T47D (cell line): ENCODE results near the gene ARRDC3.
"Not testable (repeated sequence)": the region's sequence is repeated elsewhere in the genome, so short reads cannot be mapped to it uniquely, and the experiment has no call there.

Experiments used
- DNase-seq, 2 experiments: peaks; one replicate each; pipeline versions ENCODE4 v3.0.0 to v3.0.0-alpha.2; 2011 to 2012; ENCODE audit warnings: low read depth in 1 of 2, low spot score in 1 of 2
- JUND ChIP-seq: IDR thresholded peaks from 2 replicates; pipeline ENCODE4 v1.6.1; 2012; ENCODE audit warnings: low read depth
- in situ Hi-C: cut with HindIII; loops from 2 replicates; pipeline ENCODE4 v1.10.0; 2016; ENCODE audit warnings: low sequenced_read_pairs, low pct_unique_long_range_greater_than_20kb

Gene ARRDC3

DNA sequence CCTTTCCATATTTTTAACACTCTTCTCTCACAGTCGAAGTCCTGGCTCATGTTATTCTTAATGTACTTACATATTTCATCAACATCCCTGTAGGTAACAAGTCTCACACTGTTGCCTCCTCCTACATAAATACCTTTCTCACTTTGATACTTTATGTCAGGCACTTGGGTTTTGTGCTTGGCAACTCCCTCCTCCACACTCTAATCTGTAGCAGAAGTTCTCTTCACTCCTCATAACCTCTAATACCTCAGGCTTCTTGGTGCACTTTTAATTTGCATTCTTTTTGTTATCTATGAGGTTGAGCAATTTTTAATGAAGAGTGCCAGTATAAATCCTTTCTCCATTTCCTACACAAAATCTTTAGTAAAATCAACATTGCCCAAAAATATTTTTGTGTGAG is 24.1 kb upstream of the ARRDC3 start:
- TF ChIP-seq JUND, result no peak
- in situ Hi-C loops, result no loop called here
- no peak for DNase-seq

DNA sequence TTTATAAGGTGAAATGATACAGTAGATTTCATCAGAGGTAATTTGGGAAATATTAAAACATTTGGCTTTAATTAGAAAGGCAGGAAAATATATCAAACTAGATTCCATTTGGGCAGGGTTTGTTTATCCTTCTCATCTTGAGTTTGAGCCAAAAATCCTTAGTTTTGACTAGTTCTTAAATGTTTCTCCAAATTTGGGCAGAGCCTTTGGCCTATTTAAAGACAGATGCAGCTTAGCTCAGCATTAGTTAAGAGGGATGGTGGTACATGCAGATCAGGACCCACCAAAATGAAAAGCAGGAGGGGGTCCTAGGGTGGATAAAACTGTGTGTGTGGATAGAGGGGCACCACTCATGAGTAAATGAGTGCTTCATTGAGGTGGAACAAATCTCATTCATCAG is 20.3 kb upstream of the ARRDC3 start:
- TF ChIP-seq JUND, result no peak
- DNase-seq, result no peak
- in situ Hi-C loops, result no loop called here

DNA sequence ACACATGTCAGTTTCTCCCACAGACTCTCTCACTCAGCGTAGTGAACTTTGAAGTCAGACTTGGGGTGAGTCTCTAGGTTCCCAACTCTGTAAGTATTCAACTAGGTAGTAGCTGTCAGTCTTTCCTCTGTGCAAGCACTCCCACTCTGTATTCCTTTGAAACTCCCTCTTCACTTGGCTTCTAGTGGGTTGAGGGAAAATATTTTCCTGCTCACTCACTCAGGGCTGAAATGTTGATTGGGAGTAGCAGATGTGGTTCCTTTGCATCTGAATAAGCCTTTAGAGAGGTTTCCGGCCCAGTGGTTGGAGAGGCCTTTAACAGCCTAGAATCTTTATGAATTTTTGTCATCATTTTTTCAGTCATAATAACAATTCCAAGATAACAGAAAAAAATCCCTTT is 18.1 kb upstream of the ARRDC3 start:
- TF ChIP-seq JUND, result no peak
- DNase-seq, result no peak
- in situ Hi-C loops, result no loop called here

DNA sequence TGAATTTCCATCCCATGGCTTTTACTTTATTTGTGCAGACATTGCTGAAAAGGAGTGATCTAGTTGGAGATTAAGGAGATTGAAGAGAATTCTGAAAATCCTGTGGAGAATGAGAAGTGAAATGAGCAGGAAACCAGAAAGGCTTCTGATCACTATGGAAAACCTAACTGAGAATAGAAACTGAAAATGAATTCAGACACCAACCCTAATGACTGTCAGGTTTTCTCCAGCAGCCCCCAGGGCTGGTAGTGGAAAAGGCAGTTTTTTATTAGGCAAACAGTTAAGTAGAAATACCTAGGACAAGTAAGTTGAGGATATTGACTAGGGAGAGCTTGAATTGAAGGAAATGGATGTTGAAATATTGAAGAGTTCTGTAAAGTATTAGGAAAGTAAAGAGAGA is 14.7 kb upstream of the ARRDC3 start:
- no peak for DNase-seq
- in situ Hi-C loops, result no loop called here

DNA sequence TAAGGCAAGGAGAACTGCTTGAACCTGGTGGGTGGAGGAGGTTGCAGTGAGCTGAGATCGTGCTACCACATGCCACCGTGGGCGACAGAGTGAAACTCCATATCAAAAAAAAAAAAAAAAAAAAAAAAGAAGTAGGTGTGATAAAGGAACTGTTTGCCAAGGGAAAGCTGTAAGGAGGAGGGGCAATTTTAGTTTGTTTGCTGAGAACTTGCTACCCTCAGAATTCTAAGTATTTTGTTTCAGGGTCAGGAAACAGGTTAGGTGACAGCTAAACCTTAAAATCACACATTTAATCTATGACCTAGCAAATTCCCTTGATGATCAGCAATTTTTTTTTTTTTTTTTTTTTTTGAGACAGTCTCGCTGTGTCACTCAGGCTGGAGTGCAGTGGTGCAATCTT is 7.2 kb upstream of the ARRDC3 start:
- no peak for TF ChIP-seq JUND
- DNase-seq, result peak in 1 of 2 experiments; percentile 39
- in situ Hi-C loops, result no loop called here

More for the DNA sequence above, 14.7 kb upstream of the ARRDC3 start:
- TF ChIP-seq JUND, result no peak

DNA sequence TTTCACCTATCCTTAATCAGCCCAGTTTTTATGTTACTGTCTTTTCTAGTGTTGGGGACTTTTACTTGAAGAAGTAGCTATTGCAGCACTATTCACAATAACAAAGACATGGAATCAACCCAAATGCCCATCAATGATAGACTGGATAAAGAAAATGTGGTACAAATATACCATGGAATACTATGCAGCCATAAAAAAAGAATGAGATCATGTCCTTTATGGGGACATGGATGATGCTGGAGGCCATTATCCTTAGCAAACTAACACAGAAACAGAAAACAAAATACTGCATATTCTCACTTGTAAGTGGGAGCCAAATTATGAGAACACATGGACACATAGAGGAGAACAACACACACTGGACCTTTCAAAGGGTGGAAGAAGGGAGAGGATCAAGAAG is 6.4 kb upstream of the ARRDC3 start:
- DNase-seq, in situ Hi-C loops: not testable (repeated sequence)

DNA sequence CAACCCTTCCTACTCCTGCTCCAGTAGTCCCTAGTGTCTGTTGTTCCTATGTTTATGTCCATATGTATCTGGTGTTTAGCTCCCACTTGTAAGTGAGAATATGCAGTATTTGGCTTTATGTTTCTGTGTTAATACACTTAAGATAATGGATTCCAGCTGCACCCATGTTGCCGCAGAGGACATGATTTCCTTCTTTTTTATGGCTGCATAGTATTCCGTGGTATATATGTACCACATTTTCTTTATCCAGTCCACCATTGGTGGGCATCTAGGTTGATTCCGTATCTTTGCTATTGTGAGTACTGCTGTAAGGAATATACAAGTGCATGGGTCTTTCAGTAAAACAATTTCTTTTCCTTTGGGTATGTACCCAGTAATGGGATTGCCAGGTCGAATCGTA is 5.2 kb upstream of the ARRDC3 start:
- DNase-seq, result no peak
- in situ Hi-C loops, result no loop called here
- TF ChIP-seq JUND, result no peak

DNA sequence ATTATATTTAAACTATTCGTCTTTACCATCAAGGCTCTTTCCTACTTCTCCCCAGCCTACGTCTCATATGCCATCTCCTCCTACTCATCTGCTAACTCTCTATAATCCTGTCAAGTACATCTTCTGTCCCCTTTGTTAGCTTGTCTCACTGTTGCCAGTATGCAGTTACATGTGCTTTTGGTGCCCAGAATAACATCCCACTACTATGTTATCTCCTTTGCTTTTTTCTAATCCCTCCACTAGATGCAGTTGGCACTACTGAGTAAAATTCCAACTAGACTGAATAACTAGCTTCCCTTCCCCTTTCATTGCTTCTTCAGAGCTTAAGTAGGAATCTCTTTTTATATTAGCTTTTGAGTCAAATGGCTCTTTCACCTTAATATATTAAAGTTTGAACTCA is 3.0 kb upstream of the ARRDC3 start:
- no peak for TF ChIP-seq JUND
- in situ Hi-C loops, result no loop called here
- DNase-seq, result no peak

DNA sequence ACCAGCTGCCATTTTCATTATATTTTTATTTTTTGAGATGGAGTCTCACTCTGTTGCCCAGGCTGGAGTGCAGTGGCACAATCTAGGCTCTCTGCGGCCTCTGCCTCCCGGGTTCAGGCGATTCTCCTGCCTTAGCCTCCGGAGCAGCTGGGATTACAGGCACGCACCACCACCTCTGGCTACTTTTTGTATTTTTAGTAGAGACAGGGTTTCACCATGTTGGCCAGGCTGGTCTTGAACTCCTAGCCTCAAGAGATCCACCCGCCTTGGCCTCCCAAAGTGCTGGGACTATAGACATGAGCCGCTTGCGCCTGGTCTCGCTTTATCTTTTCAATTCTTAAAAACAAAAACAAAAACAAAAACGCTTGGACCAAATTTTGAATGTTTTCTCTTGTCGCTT is 2.5 kb upstream of the ARRDC3 start:
- DNase-seq, in situ Hi-C loops: not testable (repeated sequence)

DNA sequence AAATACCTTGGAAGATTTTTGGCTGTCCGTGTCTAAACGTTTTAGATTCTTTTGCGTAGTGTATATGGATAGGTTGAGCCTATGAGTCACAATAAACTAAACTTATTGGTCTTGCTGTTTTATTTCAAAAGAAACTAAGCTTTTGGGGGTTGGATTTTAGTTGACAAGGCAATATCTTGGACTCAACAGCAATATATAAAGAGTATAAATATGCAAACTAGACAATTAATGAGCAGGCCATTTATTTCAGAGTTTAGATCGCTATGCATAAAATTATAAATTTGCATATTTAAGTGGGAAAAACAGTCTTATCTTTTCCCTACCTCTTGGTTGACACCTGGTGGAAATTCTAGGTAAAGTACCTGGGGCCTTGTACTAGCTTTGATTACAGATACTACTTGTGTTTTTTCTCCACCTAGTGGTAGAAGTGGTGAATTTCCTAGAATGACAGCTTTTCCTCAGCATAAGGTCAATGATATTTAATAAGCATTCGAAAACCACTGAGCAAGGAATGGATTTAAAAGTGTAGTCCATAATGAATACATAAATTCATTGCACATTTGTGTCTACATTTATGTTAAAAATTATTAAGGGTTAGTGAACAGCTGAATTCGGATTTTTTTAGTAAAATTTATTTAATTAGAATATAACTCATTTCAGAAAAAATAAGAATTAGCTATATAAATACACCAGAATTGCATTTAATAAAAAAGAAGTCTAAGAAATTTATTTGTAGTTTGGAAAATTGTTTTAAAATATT is 1.7 kb upstream of the ARRDC3 start:
- in situ Hi-C loops, result no loop called here
- DNase-seq, result peak; percentile 71 to 94
- no peak for TF ChIP-seq JUND

DNA sequence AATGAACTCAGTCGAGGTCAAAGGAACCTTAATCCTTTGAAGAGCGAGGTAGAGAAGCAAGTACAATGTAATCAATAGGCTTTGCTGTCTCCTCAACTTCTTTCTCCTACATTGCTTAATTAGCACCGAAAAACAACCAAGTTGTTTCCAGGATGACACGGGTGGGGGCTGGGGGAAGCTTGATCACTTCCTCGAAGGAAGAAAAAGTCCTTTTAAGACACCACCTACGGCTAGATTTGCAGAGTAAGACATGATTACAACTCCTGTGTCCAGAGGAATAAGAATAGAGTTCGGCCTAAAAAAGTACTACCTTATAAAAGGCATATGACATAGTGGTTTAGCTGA is 811 bp upstream of the ARRDC3 start:
- DNase-seq, result no peak
- in situ Hi-C loops, result no loop called here

DNA sequence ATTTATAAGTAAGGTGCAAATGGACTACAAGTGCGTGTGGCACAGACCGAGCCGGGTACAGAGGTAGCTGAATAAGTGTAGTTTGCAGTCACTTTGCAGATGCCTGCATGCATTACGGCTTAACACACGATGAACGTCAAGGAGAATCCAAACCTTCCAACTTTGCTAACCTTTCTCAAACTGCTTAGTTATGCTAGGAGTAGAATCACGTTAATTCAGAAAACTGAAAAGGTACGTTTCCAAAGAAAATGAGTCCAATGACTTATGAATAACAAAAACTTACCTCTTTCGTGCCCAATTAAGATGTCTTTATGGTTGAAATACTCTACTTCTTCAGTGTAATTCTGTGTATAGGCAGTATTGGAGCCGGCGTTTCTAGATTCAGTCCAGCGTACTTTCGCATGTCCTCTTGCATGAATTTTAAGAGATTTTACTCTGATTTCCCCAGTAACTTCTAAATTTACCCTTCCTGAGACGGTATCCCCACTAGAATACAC is 539 bp downstream of the ARRDC3 start:
- in situ Hi-C loops, result no loop called here
- peak in 1 of 2 experiments; percentile 49 for DNase-seq
- TF ChIP-seq JUND, result no peak

More for the DNA sequence above, 811 bp upstream of the ARRDC3 start:
- no peak for TF ChIP-seq JUND

DNA sequence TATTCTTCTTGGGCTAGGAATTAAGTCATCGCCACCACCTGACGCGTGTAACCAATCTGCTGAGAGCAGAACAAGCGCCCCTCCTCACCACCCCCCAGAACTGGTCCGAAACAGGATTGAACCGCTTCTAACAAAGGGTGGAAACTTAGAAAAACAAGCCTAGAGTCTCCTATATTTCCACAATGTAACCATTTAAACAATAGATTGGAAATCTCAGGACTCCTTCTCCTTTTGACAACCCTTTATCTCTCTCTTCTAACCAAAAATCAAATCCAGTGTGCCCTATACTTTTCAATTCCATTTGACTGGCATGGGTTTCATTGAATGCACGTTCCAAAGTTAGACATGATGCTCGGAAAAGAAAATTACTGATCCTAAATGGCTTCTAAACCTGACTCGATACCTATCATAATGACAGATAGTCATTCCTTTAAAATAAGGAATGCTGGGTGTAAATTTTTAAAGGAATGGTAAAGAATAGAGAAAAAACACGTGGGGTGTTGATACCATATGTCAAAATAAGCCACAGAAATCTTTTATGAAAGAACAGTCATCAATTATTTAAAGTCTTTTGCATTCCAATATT is 1.2 kb downstream of the ARRDC3 start:
- in situ Hi-C loops, result no loop called here
- DNase-seq, result peak; percentile 76 to 88

More for the DNA sequence above, 1.2 kb downstream of the ARRDC3 start:
- TF ChIP-seq JUND, result no peak
